K562 (cell line): ENCODE data around the gene TUBB1. TPM values are rescaled to one million over a fixed set of nuclear protein-coding genes. Genes with fewer than 3 reads are reported as not detected.

Experiments
- ATF7 ChIP-seq: fragments of 450-650 bp; IDR thresholded peaks from 2 replicates; pipeline ENCODE4 v1.7.1; 2014; ENCODE audit warnings: mild to moderate bottlenecking, moderate library complexity
- CLOCK ChIP-seq: fragments of 250-450 bp; sonication (Bioruptor Pico); IDR thresholded peaks from 2 replicates; pipeline ENCODE4 v1.4.0; 2020; ENCODE audit warnings: mild to moderate bottlenecking, moderate library complexity, borderline replicate concordance
- E2F3 ChIP-seq: fragments of 250-450 bp; sonication (Bioruptor Pico); IDR thresholded peaks from 2 replicates; pipeline ENCODE4 v1.4.0; 2020; ENCODE audit warnings: mild to moderate bottlenecking
- EHMT2 ChIP-seq: fragments of 450-650 bp; IDR thresholded peaks from 2 replicates; pipeline ENCODE4 v1.6.1; 2018; ENCODE audit warnings: antibody characterized with exemption
- ETS2 ChIP-seq: IDR thresholded peaks from 2 replicates; pipeline ENCODE4 v1.6.1; 2016; ENCODE audit warnings: borderline replicate concordance, missing genetic modification characterization, mild to moderate bottlenecking, moderate library complexity, missing compliant biosample characterization; ENCODE audit not compliant: poor library complexity, severe bottlenecking
- ETV1 ChIP-seq: fragments of 450-650 bp; conservative IDR thresholded peaks from 2 replicates; pipeline ENCODE4 v1.6.1; 2016; ENCODE audit warnings: missing genetic modification characterization, control low read depth, low read depth, missing compliant biosample characterization
- FOS ChIP-seq: IDR thresholded peaks from 3 replicates; pipeline ENCODE4 v1.6.1; 2011; ENCODE audit not compliant: insufficient read length; ENCODE audit errors: extremely low read depth
- MTA1 ChIP-seq: fragments of 450-650 bp; IDR thresholded peaks from 2 replicates; pipeline ENCODE4 v1.6.1; 2017; ENCODE audit warnings: borderline replicate concordance
- NR2C2 ChIP-seq, 2 experiments: fragments of 200-800 bp in 1 of 2; sonication (Bioruptor generic) in 1 of 2; sonication (generic) in 1 of 2; formaldehyde crosslinking in 1 of 2; IDR thresholded peaks; 2 replicates each; pipeline versions ENCODE4 v1.6.1 to v1.8.0; 2016 to 2022; ENCODE audit warnings: mild to moderate bottlenecking in 1 of 2, missing compliant biosample characterization in 1 of 2, missing genetic modification characterization in 1 of 2, missing genetic modification reagents in 1 of 2
- POLR2G ChIP-seq: fragments of 200-400 bp; formaldehyde crosslinking; IDR thresholded peaks from 2 replicates; pipeline ENCODE4 v1.6.1; 2017; ENCODE audit warnings: low read depth, mild to moderate bottlenecking, antibody characterized with exemption, low read length, moderate library complexity
- PRDM10 ChIP-seq: fragments of 450-650 bp; IDR thresholded peaks from 2 replicates; pipeline ENCODE4 v1.6.1; 2018; ENCODE audit not compliant: partially characterized antibody
- SNAPC5 ChIP-seq: fragments of 250-450 bp; sonication (Bioruptor Pico); IDR thresholded peaks from 2 replicates; pipeline ENCODE4 v1.8.0; 2021; ENCODE audit warnings: moderate library complexity, mild to moderate bottlenecking, inconsistent platforms
- ZBTB49 ChIP-seq: sonication (generic); formaldehyde crosslinking; IDR thresholded peaks from 2 replicates; pipeline ENCODE4 v1.8.0; 2022; ENCODE audit warnings: missing genetic modification reagents, mild to moderate bottlenecking, borderline replicate concordance
- ZNF134 ChIP-seq: fragments of 250-450 bp; sonication (Bioruptor Pico); conservative IDR thresholded peaks from 2 replicates; pipeline ENCODE4 v1.4.0; 2020
- ZNF354B ChIP-seq: fragments of 250-450 bp; sonication (Bioruptor Pico); IDR thresholded peaks from 2 replicates; pipeline ENCODE4 v1.4.0; 2020
- polyA plus RNA-seq, 8 experiments: library from polyadenylated mRNA; depleted of rRNA in 4 of 8; stranded (reverse) in 5 of 8; unstranded in 3 of 8; fragments of >200 nt; fragmentation: Nextera tagmentation in 2 of 8; fragmentation: Illumina TruSeq in 1 of 8; extraction: Ambion mirVana in 2 of 8; extraction: Trizol in 1 of 8; gene quantifications; 2 replicates each; pipeline versions ENCODE4 v1.2.1 to v1.2.3, GENCODE V29; 2011 to 2014; ENCODE audit warnings: inconsistent platforms in 1 of 8, missing spikeins in 1 of 8
- total RNA-seq, 7 experiments: library from RNA; depleted of rRNA in 6 of 7; stranded (reverse); fragments of >200 nt in 6 of 7; fragmentation: Illumina TruSeq in 2 of 7; extraction: Trizol in 2 of 7; gene quantifications; 2 replicates each; pipeline versions ENCODE4 v1.2.1 to v1.2.3, GENCODE V29; 2011 to 2021; ENCODE audit warnings: low replicate concordance in 1 of 7

The TUBB1 gene
- total and polyA plus RNA-seq, 9 of the 15 experiments (the other 6 are each of a cell fraction or from before 2014, with no cell fraction given): 1.5 to 3.9 (median 2.4) TPM

- TF ChIP-seq NR2C2 (CRISPR knock-in tag; IDR thresholded peaks at IDR 0.05) (no peak), NR2C2 (tag; IDR thresholded peaks at IDR 0.05) (peak; percentile 3; the same call in 1 of the 2 replicates), SNAPC5 (no peak), ZBTB49 (CRISPR knock-in tag) (no peak), FOS (no peak), EHMT2 (peak; percentile 51; the same call in 1 of the 2 replicates), MTA1 (peak; percentile 44; the same call in 1 of the 2 replicates), ETS2 (tag) (no peak), POLR2G (0 out of 2 replicates have a peak, but pooled peaks have one; percentile 16), ATF7 (peak; percentile 59; the same call in 1 of the 2 replicates), ETV1 (tag) (0 out of 2 replicates have a peak, but pooled peaks have one; percentile 8), CLOCK (peak; percentile 8; the same call in 1 of the 2 replicates), ZNF354B (CRISPR knock-in tag) (no peak), PRDM10 (peak; percentile 17), ZNF134 (CRISPR knock-in tag) (0 out of 2 replicates have a peak, but pooled peaks have one; percentile 45), E2F3 (CRISPR knock-in tag) (0 out of 2 replicates have a peak, but pooled peaks have one; percentile 54)
These were observed 8.0 kb upstream of the TUBB1 start (continued) for GRCh38 chr20:59010995-59011873.
